Spleen (tissue), 3 donors: Measurements from ENCODE around the gene SELENOH.

Source experiments
- POLR2A ChIP-seq, 3 donors: fragments of 450-650 bp; IDR thresholded peaks; one replicate each; pipeline ENCODE4 v1.5.1; 2017; ENCODE audit warnings: antibody characterized with exemption in 3 of 3, mild to moderate bottlenecking in 1 of 3
- POLR2AphosphoS5 ChIP-seq, 3 donors: sonication (generic); formaldehyde crosslinking; IDR thresholded peaks; one replicate each; pipeline ENCODE4 v1.5.1; 2017; ENCODE audit warnings: antibody characterized with exemption in 3 of 3

DNA sequence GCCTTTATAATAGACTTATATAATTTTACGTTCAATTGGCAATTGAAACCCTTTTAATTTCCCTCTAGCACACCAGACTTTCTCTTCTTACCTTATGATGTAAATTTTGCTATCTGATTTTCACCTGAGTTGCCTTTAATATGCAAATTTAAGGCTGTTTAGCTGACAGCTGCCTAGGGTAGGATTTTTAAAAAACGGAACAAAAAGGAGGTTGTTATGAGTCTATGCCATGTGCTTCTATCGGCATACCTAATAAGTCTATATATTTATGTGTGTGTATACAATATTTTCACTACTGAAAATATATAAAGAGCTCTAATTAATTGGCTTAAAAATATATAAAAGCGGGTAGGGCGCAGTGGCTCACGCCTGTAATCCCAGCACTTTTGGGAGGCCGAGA, 11.8 kb upstream of the SELENOH start:
- TF ChIP-seq POLR2A (IDR thresholded peaks at IDR 0.05) (no peak), POLR2AphosphoS5 (IDR thresholded peaks at IDR 0.05) (no peak)
